ENCODE data around the gene NF1. TPM values are rescaled to one million over a fixed set of nuclear protein-coding genes. Genes with fewer than 3 reads are reported as not detected.
"Not testable (repeated sequence)": the region's sequence is repeated elsewhere in the genome, so short reads cannot be mapped to it uniquely, and the experiment has no call there.

Gene NF1
- total RNA-seq, 1 donor from 2014 or later, result 58.7 TPM

- H3K9me3 ChIP-seq, result no peaks in the 10 kb centered on the region
- H3K27me3 ChIP-seq, result no peaks in the 10 kb centered on the region
- intact Hi-C loops (cut with DNase I), result no loop called here
- no peaks in the 10 kb centered on the region for H3K4me1 ChIP-seq
- H3K36me3 ChIP-seq, result peaks cover 0 to 4% of the 10 kb centered on the region in 2 donors
- TF ChIP-seq POLR2AphosphoS5 (IDR thresholded peaks at IDR 0.05; ENCODE audit: insufficient read depth in 1 of 2, low read depth in 1 of 2), result no peak
- TF ChIP-seq CTCF (IDR thresholded peaks at IDR 0.05), result no peak
- no peak for TF ChIP-seq POLR2A (IDR thresholded peaks at IDR 0.05)
- no peak overlapping the region for H3K4me3 ChIP-seq
- no peak overlapping the region for H3K27ac ChIP-seq
- no peak for DNase-seq (ENCODE audit: extremely low spot score in 2 of 2)
Observed at GRCh38 chr17:31374503-31374902, 279.7 kb downstream of the NF1 start.

- H3K27ac ChIP-seq, result no peak overlapping the region
- no peaks in the 10 kb centered on the region for H3K4me1 ChIP-seq
- H3K4me3 ChIP-seq, result no peak overlapping the region
- H3K36me3 ChIP-seq, result no peaks in the 10 kb centered on the region
- intact Hi-C loops (cut with DNase I), result no loop called here
- no peak for DNase-seq (ENCODE audit: extremely low spot score in 2 of 2)
- H3K27me3 ChIP-seq, result no peaks in the 10 kb centered on the region
- H3K9me3 ChIP-seq, result no peaks in the 10 kb centered on the region
- TF ChIP-seq POLR2AphosphoS5 (IDR thresholded peaks at IDR 0.05; ENCODE audit: insufficient read depth in 1 of 2, low read depth in 1 of 2), result no peak
- TF ChIP-seq CTCF (IDR thresholded peaks at IDR 0.05), result no peak
- TF ChIP-seq POLR2A (IDR thresholded peaks at IDR 0.05), result no peak
Observed at GRCh38 chr17:31378638-31379037, 283.9 kb downstream of the NF1 start.

GRCh38 chr17:31379597-31380205, 284.9 kb downstream of the NF1 start:
- DNase-seq (ENCODE audit: extremely low spot score in 2 of 2), result no peak

GRCh38 chr17:31381165-31381668, 286.4 kb downstream of the NF1 start:
- no peaks in the 10 kb centered on the region for H3K27me3 ChIP-seq
- no peaks in the 10 kb centered on the region for H3K9me3 ChIP-seq
- no peak overlapping the region for H3K27ac ChIP-seq
- H3K4me3 ChIP-seq, result no peak overlapping the region
- H3K36me3 ChIP-seq, result no peaks in the 10 kb centered on the region
- intact Hi-C loops (cut with DNase I), result no loop called here
- DNase-seq (ENCODE audit: extremely low spot score in 2 of 2), result no peak
- no peaks in the 10 kb centered on the region for H3K4me1 ChIP-seq
- TF ChIP-seq CTCF (IDR thresholded peaks at IDR 0.05) (no peak), POLR2AphosphoS5 (IDR thresholded peaks at IDR 0.05; ENCODE audit: insufficient read depth in 1 of 2, low read depth in 1 of 2) (no peak), POLR2A (IDR thresholded peaks at IDR 0.05) (no peak)

More at GRCh38 chr17:31379597-31380205, 284.9 kb downstream of the NF1 start:
- H3K4me1 ChIP-seq, result no peaks in the 10 kb centered on the region
- no peaks in the 10 kb centered on the region for H3K36me3 ChIP-seq
- no peak overlapping the region for H3K27ac ChIP-seq
- no peaks in the 10 kb centered on the region for H3K27me3 ChIP-seq
- no peak overlapping the region for H3K4me3 ChIP-seq
- intact Hi-C loops (cut with DNase I), result no loop called here
- no peaks in the 10 kb centered on the region for H3K9me3 ChIP-seq
- TF ChIP-seq POLR2AphosphoS5 (IDR thresholded peaks at IDR 0.05; ENCODE audit: insufficient read depth in 1 of 2, low read depth in 1 of 2), result no peak
- TF ChIP-seq CTCF (IDR thresholded peaks at IDR 0.05), result no peak
- no peak for TF ChIP-seq POLR2A (IDR thresholded peaks at IDR 0.05)

GRCh38 chr17:31382668-31383275, 288.0 kb downstream of the NF1 start:
- H3K27me3 ChIP-seq; intact Hi-C loops (cut with DNase I); H3K36me3 ChIP-seq; H3K27ac ChIP-seq; H3K4me3 ChIP-seq; H3K9me3 ChIP-seq; H3K4me1 ChIP-seq; DNase-seq (ENCODE audit: extremely low spot score in 2 of 2): not testable (repeated sequence)

GRCh38 chr17:31383488-31383887, 288.7 kb downstream of the NF1 start:
- H3K4me1 ChIP-seq; intact Hi-C loops (cut with DNase I): not testable (repeated sequence)

More at GRCh38 chr17:31383488-31383887, 288.7 kb downstream of the NF1 start:
- not testable (repeated sequence) for H3K27me3 ChIP-seq; DNase-seq (ENCODE audit: extremely low spot score in 2 of 2); H3K4me3 ChIP-seq; H3K9me3 ChIP-seq; H3K36me3 ChIP-seq; H3K27ac ChIP-seq
